Neural cell (in vitro differentiated cells): ENCODE data around the gene LZTFL1. TPM values are rescaled to one million over a fixed set of nuclear protein-coding genes. Genes with fewer than 3 reads are reported as not detected.

Experiments
- H2AFZ ChIP-seq: fragments of 200-600, 300-800 bp; sonication (generic), shearing (Covaris generic); 2 replicates; pipeline ENCODE4 v1.6.0; 2014; ENCODE audit warnings: low read depth, mild to moderate bottlenecking, antibody characterized with exemption, low read length, moderate library complexity
- H3F3A ChIP-seq: fragments of 200-600 bp; shearing (Covaris generic); 2 replicates; pipeline ENCODE4 v1.6.1; 2016; ENCODE audit warnings: mild to moderate bottlenecking, moderate library complexity, mixed read lengths, antibody characterized with exemption, low read length; ENCODE audit not compliant: insufficient read depth, poor library complexity, severe bottlenecking
- H3K27ac ChIP-seq: fragments of 200-600, 300-800 bp; sonication (generic), shearing (Covaris generic); 2 replicates; pipeline ENCODE4 v1.5.1; 2014; ENCODE audit warnings: mild to moderate bottlenecking, low read length, moderate library complexity
- H3K27me3 ChIP-seq: fragments of 300-800, 200-600 bp; sonication (generic), shearing (Covaris generic); 2 replicates; pipeline ENCODE4 v1.6.0; 2014; ENCODE audit warnings: mild to moderate bottlenecking, low read depth, low read length, moderate library complexity; ENCODE audit not compliant: insufficient read depth
- H3K36me3 ChIP-seq: fragments of 300-800, 200-600 bp; sonication (generic), shearing (Covaris generic); 2 replicates; pipeline ENCODE4 v1.5.1; 2014; ENCODE audit warnings: mild to moderate bottlenecking, antibody characterized with exemption, low read length, moderate library complexity; ENCODE audit not compliant: insufficient read depth
- H3K4me2 ChIP-seq: fragments of 300-800, 200-600 bp; sonication (generic), shearing (Covaris generic); 2 replicates; pipeline ENCODE4 v1.6.0; 2014; ENCODE audit warnings: mild to moderate bottlenecking, low read length
- H3K4me3 ChIP-seq: fragments of 300-800, 200-600 bp; sonication (generic), shearing (Covaris generic); 2 replicates; pipeline ENCODE4 v1.5.1; 2014; ENCODE audit warnings: mild to moderate bottlenecking, low read length, moderate library complexity
- H3K79me2 ChIP-seq: fragments of 200-600 bp; shearing (Covaris generic); replicated peaks from 2 replicates; pipeline ENCODE4 v1.6.0; 2014; ENCODE audit warnings: mild to moderate bottlenecking, low read length, moderate library complexity; ENCODE audit not compliant: insufficient read depth
- H3K9ac ChIP-seq: fragments of 300-800, 200-600 bp; sonication (generic), shearing (Covaris generic); 2 replicates; pipeline ENCODE4 v1.6.1; 2016; ENCODE audit warnings: mild to moderate bottlenecking, low read length, mixed read lengths
- H3K9me2 ChIP-seq: fragments of 200-600 bp; shearing (Covaris generic); 2 replicates; pipeline ENCODE4 v1.6.1; 2016; ENCODE audit warnings: mild to moderate bottlenecking, low read length, mixed read lengths; ENCODE audit not compliant: insufficient read depth
- H3K9me3 ChIP-seq: fragments of 200-600, 300-800 bp; sonication (generic), shearing (Covaris generic); 2 replicates; pipeline ENCODE4 v1.6.1; 2016; ENCODE audit warnings: mild to moderate bottlenecking, mixed run types, low read length, moderate library complexity, mixed read lengths
- H4K20me1 ChIP-seq: fragments of 200-600 bp; shearing (Covaris generic); 2 replicates; pipeline ENCODE4 v1.6.1; 2016; ENCODE audit warnings: mild to moderate bottlenecking, mixed run types; ENCODE audit not compliant: insufficient read depth
- EP300 ChIP-seq: fragments of 450-650 bp; conservative IDR thresholded peaks from 2 replicates; pipeline ENCODE4 v1.6.1; 2014; ENCODE audit warnings: antibody characterized with exemption, mild to moderate bottlenecking, moderate library complexity; ENCODE audit not compliant: poor library complexity, severe bottlenecking
- EZH2 ChIP-seq: fragments of 200-600, 300-800 bp; shearing (Covaris generic), sonication (generic); IDR thresholded peaks from 2 replicates; pipeline ENCODE4 v1.6.1; 2014; ENCODE audit warnings: antibody characterized with exemption, low read length, borderline replicate concordance, mild to moderate bottlenecking; ENCODE audit not compliant: insufficient read depth, poor library complexity, severe bottlenecking
- MXI1 ChIP-seq: fragments of 450-650 bp; conservative IDR thresholded peaks from 2 replicates; pipeline ENCODE4 v1.6.1; 2014; ENCODE audit warnings: antibody characterized with exemption, mild to moderate bottlenecking; ENCODE audit not compliant: poor library complexity, severe bottlenecking
- POLR2AphosphoS5 ChIP-seq: IDR thresholded peaks from 2 replicates; pipeline ENCODE4 v1.6.1; 2012
- RAD21 ChIP-seq: fragments of 450-650 bp; conservative IDR thresholded peaks from 2 replicates; pipeline ENCODE4 v1.6.1; 2014; ENCODE audit warnings: antibody characterized with exemption, mild to moderate bottlenecking, moderate library complexity
- REST ChIP-seq: IDR thresholded peaks from 2 replicates; pipeline ENCODE4 v1.6.1; 2012; ENCODE audit warnings: borderline replicate concordance
- SMC3 ChIP-seq: fragments of 450-650 bp; conservative IDR thresholded peaks from 2 replicates; pipeline ENCODE4 v1.6.1; 2014; ENCODE audit warnings: antibody characterized with exemption, mild to moderate bottlenecking, moderate library complexity; ENCODE audit not compliant: poor library complexity
- TAF1 ChIP-seq: IDR thresholded peaks from 2 replicates; pipeline ENCODE4 v1.6.1; 2012; ENCODE audit warnings: low read depth
- polyA plus RNA-seq: library from polyadenylated mRNA; depleted of rRNA; stranded (reverse); fragments of >200 nt; gene quantifications from 2 replicates; pipeline ENCODE4 v1.2.3, GENCODE V29; 2014
- TF ChIP-seq, protein P1 (sequence below): fragments of 450-650 bp; IDR thresholded peaks from 2 replicates; pipeline ENCODE4 v1.5.1; 2014; ENCODE audit warnings: antibody characterized with exemption, mild to moderate bottlenecking, moderate library complexity; ENCODE audit not compliant: poor library complexity, severe bottlenecking

The LZTFL1 gene
- polyA plus RNA-seq, 1 donor from 2014 or later = 26.8 TPM

- Histone ChIP-seq H3K4me3 (no peak overlapping the region), H3F3A (no peaks in the 10 kb centered on the region), H2AFZ (no peak overlapping the region), H3K79me2 (no peaks in the 10 kb centered on the region), H3K27me3 (no peaks in the 10 kb centered on the region), H3K27ac (no peak overlapping the region), H3K9me2 (no peaks in the 10 kb centered on the region), H4K20me1 (no peaks in the 10 kb centered on the region), H3K4me2 (no peak overlapping the region), H3K9me3 (no peaks in the 10 kb centered on the region), H3K36me3 (no peaks in the 10 kb centered on the region), H3K9ac (no peak overlapping the region)
- TF ChIP-seq SMC3 = no peak
- no peak for TF ChIP-seq TAF1
- TF ChIP-seq, protein P1, sequence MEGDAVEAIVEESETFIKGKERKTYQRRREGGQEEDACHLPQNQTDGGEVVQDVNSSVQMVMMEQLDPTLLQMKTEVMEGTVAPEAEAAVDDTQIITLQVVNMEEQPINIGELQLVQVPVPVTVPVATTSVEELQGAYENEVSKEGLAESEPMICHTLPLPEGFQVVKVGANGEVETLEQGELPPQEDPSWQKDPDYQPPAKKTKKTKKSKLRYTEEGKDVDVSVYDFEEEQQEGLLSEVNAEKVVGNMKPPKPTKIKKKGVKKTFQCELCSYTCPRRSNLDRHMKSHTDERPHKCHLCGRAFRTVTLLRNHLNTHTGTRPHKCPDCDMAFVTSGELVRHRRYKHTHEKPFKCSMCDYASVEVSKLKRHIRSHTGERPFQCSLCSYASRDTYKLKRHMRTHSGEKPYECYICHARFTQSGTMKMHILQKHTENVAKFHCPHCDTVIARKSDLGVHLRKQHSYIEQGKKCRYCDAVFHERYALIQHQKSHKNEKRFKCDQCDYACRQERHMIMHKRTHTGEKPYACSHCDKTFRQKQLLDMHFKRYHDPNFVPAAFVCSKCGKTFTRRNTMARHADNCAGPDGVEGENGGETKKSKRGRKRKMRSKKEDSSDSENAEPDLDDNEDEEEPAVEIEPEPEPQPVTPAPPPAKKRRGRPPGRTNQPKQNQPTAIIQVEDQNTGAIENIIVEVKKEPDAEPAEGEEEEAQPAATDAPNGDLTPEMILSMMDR = no peak
- TF ChIP-seq RAD21 = no peak
- TF ChIP-seq POLR2AphosphoS5 = no peak
- no peak for TF ChIP-seq EZH2
- TF ChIP-seq REST = no peak
Measured at GRCh38 chr3:45852828-45853227, 10.9 kb upstream of the LZTFL1 start.

DNA sequence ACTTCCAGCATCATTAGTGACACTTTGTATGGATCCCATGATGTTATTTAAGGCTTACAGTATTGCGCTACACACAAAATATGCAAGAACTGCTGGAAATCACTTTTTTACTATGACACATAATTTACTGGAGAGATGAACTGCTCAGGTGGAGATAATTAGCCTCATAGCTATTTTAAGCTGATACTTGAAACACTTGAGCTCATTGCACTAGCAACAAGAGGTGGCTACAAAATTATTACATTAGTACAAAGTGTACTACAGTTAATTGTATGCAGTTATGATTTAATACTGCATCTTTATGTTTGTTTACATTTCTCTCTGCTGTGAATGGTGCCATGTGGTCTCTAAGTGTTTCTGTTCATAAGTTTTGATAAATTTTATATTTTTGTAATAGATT lies 6.5 kb upstream of the LZTFL1 start:
- no peak overlapping the region for H3K4me3 ChIP-seq
- H3K36me3 ChIP-seq = no peaks in the 10 kb centered on the region
- H3K9me3 ChIP-seq = no peaks in the 10 kb centered on the region
- TF ChIP-seq EP300 = no peak
- TF ChIP-seq SMC3 = no peak
- no peak for TF ChIP-seq TAF1
- TF ChIP-seq EZH2 = no peak
- TF ChIP-seq MXI1 = no peak
- TF ChIP-seq, protein P1 = no peak
- TF ChIP-seq RAD21 = no peak
- TF ChIP-seq POLR2AphosphoS5 = no peak
- no peak for TF ChIP-seq REST
- H4K20me1 ChIP-seq = no peaks in the 10 kb centered on the region
- H2AFZ ChIP-seq = no peak overlapping the region
- H3K27ac ChIP-seq = no peak overlapping the region
- H3K9ac ChIP-seq = no peak overlapping the region
- H3K79me2 ChIP-seq = no peaks in the 10 kb centered on the region
- H3K4me2 ChIP-seq = no peak overlapping the region
- H3F3A ChIP-seq = no peaks in the 10 kb centered on the region
- H3K9me2 ChIP-seq = no peaks in the 10 kb centered on the region
- H3K27me3 ChIP-seq = peaks cover 12% of the 10 kb centered on the region
